ENCODE measurements around the gene EIF5B.

The EIF5B gene

DNA sequence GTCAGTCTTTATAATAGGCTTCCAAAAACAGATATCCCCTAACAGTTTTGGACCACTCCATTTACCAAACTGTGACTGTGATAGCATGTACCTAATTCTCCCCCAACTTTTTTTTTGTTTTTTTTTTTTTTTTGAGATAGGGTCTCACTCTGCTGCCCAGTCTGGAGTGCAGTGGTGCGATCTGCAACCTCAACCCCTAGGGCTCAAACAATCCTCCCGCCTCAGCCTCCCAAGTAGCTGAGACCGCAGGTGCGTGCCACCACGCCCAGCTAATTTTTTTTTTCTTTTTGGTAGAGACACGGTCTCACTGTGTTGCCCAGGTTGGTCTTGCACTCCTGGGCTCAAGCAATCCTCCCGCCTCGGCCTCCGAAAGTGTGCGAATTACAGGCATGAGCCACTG, 99.7 kb downstream of the EIF5B start:
- TF ChIP-seq CTCF (IDR thresholded peaks at IDR 0.05) = no peak
- H3K27me3 ChIP-seq = no peaks in the 10 kb centered on the region
- H3K4me1 ChIP-seq (ENCODE audit: control insufficient read depth in 1 of 2, insufficient read depth in 1 of 2, low read depth in 1 of 2, low read length in 1 of 2) = no peaks in the 10 kb centered on the region
- H3K4me3 ChIP-seq (ENCODE audit: low read depth in 1 of 2, low read length in 1 of 2) = no peak overlapping the region
- H3K9me3 ChIP-seq = no peaks in the 10 kb centered on the region
- peaks cover 36% of the 10 kb centered on the region for H3K36me3 ChIP-seq
- no peak overlapping the region for H3K27ac ChIP-seq

DNA sequence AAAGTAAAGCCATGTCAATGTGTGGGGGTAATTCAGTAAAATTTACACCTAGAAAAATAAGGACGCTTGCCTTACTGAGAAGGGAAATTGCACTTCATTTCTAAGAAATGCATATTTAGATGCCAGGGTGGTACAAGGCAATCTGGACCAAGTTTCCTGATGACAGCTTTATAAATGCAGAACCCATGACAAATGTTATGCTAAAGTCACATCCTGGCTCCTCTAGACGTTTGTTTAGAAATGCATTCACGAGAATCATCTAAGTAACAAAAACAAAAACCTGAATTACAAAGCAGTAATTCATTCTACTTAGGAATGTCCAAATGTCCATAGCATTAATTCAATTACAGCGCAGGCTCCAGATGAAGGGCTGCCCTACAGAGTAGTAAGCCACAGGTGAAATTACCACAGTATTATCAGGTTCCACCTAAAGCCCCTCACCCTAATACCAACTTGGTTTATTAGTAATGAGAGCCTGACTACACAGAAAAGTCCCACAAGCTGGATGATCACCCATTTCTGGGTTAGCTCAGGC, 102.8 kb downstream of the EIF5B start:
- H3K4me3 ChIP-seq (ENCODE audit: low read depth in 1 of 2, low read length in 1 of 2) = no peak overlapping the region
- TF ChIP-seq CTCF (IDR thresholded peaks at IDR 0.05) = no peak
- H3K36me3 ChIP-seq = peaks cover 33% of the 10 kb centered on the region
- no peaks in the 10 kb centered on the region for H3K27me3 ChIP-seq
- no peak overlapping the region for H3K27ac ChIP-seq
- no peaks in the 10 kb centered on the region for H3K9me3 ChIP-seq
- no peaks in the 10 kb centered on the region for H3K4me1 ChIP-seq (ENCODE audit: control insufficient read depth in 1 of 2, insufficient read depth in 1 of 2, low read depth in 1 of 2, low read length in 1 of 2)

- no peaks in the 10 kb centered on the region for H3K27me3 ChIP-seq
- no peak overlapping the region for H3K4me3 ChIP-seq (ENCODE audit: low read depth in 1 of 2, low read length in 1 of 2)
- H3K9me3 ChIP-seq = no peaks in the 10 kb centered on the region
- H3K4me1 ChIP-seq (ENCODE audit: control insufficient read depth in 1 of 2, insufficient read depth in 1 of 2, low read depth in 1 of 2, low read length in 1 of 2) = no peaks in the 10 kb centered on the region
- TF ChIP-seq CTCF (IDR thresholded peaks at IDR 0.05) = no peak
- no peak overlapping the region for H3K27ac ChIP-seq
- H3K36me3 ChIP-seq = peaks cover 37% of the 10 kb centered on the region
Observed at GRCh38 chr2:99442837-99443236, 105.6 kb downstream of the EIF5B start.

- Histone ChIP-seq H3K36me3 (peaks cover 36% of the 10 kb centered on the region), H3K27ac (no peak overlapping the region), H3K9me3 (no peaks in the 10 kb centered on the region), H3K4me3 (ENCODE audit: low read depth in 1 of 2, low read length in 1 of 2) (no peak overlapping the region), H3K4me1 (ENCODE audit: control insufficient read depth in 1 of 2, insufficient read depth in 1 of 2, low read depth in 1 of 2, low read length in 1 of 2) (no peaks in the 10 kb centered on the region), H3K27me3 (no peaks in the 10 kb centered on the region)
- TF ChIP-seq CTCF (IDR thresholded peaks at IDR 0.05) = no peak
Observed at GRCh38 chr2:99444222-99444621, 107.0 kb downstream of the EIF5B start.

- peaks cover 36% of the 10 kb centered on the region for H3K36me3 ChIP-seq
- no peak overlapping the region for H3K4me3 ChIP-seq (ENCODE audit: low read depth in 1 of 2, low read length in 1 of 2)
- H3K9me3 ChIP-seq = no peaks in the 10 kb centered on the region
- no peak overlapping the region for H3K27ac ChIP-seq
- H3K4me1 ChIP-seq (ENCODE audit: control insufficient read depth in 1 of 2, insufficient read depth in 1 of 2, low read depth in 1 of 2, low read length in 1 of 2) = no peaks in the 10 kb centered on the region
- TF ChIP-seq CTCF (IDR thresholded peaks at IDR 0.05) = no peak
- no peaks in the 10 kb centered on the region for H3K27me3 ChIP-seq
Observed at GRCh38 chr2:99445065-99445464, 107.9 kb downstream of the EIF5B start.

DNA sequence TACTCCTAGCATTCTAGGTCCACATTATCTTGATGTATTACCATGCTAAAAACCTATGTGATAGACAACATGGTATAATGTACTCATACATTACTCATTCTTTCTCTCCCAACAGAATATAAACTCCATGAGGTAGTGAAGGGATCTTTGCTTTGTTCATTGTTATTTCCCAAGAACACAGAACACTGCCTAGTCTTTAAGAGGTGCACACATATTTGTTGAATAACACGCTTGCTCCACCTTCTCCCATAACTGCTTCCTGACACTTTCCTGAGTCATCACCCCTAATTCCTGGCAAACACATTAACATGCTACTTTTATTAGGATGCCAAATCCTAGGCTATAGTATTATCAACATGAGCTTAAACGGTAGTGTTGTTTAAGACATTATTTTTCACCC, 111.4 kb downstream of the EIF5B start:
- TF ChIP-seq CTCF (IDR thresholded peaks at IDR 0.05) = no peak
- H3K27ac ChIP-seq = no peak overlapping the region
- H3K36me3 ChIP-seq = peaks cover 51% of the 10 kb centered on the region

More for the DNA sequence above, 111.4 kb downstream of the EIF5B start:
- H3K4me1 ChIP-seq (ENCODE audit: control insufficient read depth in 1 of 2, insufficient read depth in 1 of 2, low read depth in 1 of 2, low read length in 1 of 2) = no peaks in the 10 kb centered on the region
- H3K27me3 ChIP-seq = no peaks in the 10 kb centered on the region
- H3K9me3 ChIP-seq = no peaks in the 10 kb centered on the region
- no peak overlapping the region for H3K4me3 ChIP-seq (ENCODE audit: low read depth in 1 of 2, low read length in 1 of 2)

All from neutrophil (primary cell).